ENCODE measurements around the gene PIGQ.

The PIGQ gene

GRCh38 chr16:564690-565418 is 4.9 kb upstream of the PIGQ start (continued):
- TF ChIP-seq TSHZ2 (CRISPR knock-in tag; IDR thresholded peaks at IDR 0.05) = no peak
- no peak for TF ChIP-seq RARB (CRISPR knock-in tag; IDR thresholded peaks at IDR 0.05)
- TF ChIP-seq ZNF8 (CRISPR knock-in tag; IDR thresholded peaks at IDR 0.05) = no peak
- no peak for TF ChIP-seq POU6F1 (CRISPR knock-in tag; IDR thresholded peaks at IDR 0.05; ENCODE audit: borderline replicate concordance, low read depth)

- no peak for TF ChIP-seq POU6F1 (CRISPR knock-in tag; IDR thresholded peaks at IDR 0.05; ENCODE audit: borderline replicate concordance, low read depth)
- TF ChIP-seq PATZ1 (CRISPR knock-in tag; IDR thresholded peaks at IDR 0.05; ENCODE audit: borderline replicate concordance) = 0 out of 2 replicates have a peak, but pooled peaks have one; percentile 21
- no peak for TF ChIP-seq GLIS3 (CRISPR knock-in tag; IDR thresholded peaks at IDR 0.05)
- TF ChIP-seq BACH2 (CRISPR knock-in tag; IDR thresholded peaks at IDR 0.05; ENCODE audit: borderline replicate concordance) = no peak
- TF ChIP-seq ARNTL (CRISPR knock-in tag; IDR thresholded peaks at IDR 0.05; ENCODE audit: borderline replicate concordance, low read depth) = no peak
- TF ChIP-seq CSDC2 (CRISPR knock-in tag; IDR thresholded peaks at IDR 0.05) = no peak
- TF ChIP-seq SNAI2 (CRISPR knock-in tag; IDR thresholded peaks at IDR 0.05) = no peak
- no peak for TF ChIP-seq CSRNP3 (CRISPR knock-in tag; IDR thresholded peaks at IDR 0.05)
- no peak for TF ChIP-seq ESRRG (CRISPR knock-in tag; IDR thresholded peaks at IDR 0.05)
- no peak for TF ChIP-seq ZNF8 (CRISPR knock-in tag; IDR thresholded peaks at IDR 0.05)
- 0 out of 2 replicates have a peak, but pooled peaks have one; percentile 15 for TF ChIP-seq TCF4 (CRISPR knock-in tag; IDR thresholded peaks at IDR 0.05; ENCODE audit: borderline replicate concordance)
- TF ChIP-seq ZFP3 (CRISPR knock-in tag; IDR thresholded peaks at IDR 0.05) = no peak
- TF ChIP-seq ZC3H10 (CRISPR knock-in tag; IDR thresholded peaks at IDR 0.05) = no peak
- TF ChIP-seq TSHZ2 (CRISPR knock-in tag; IDR thresholded peaks at IDR 0.05) = no peak
- ATAC-seq = peak; percentile 50
Observed at GRCh38 chr16:565419-566330, 4.1 kb upstream of the PIGQ start.
